Liver (tissue), 3 donors: ENCODE results near the gene TPRKB.

Experiments
- FOXA1 ChIP-seq: IDR thresholded peaks from 2 replicates; pipeline ENCODE4 v1.6.1; 2016; ENCODE audit warnings: antibody characterized with exemption
- GABPA ChIP-seq, 2 donors: IDR thresholded peaks in 1 of 2; conservative IDR thresholded peaks in 1 of 2; 2 replicates each; pipeline ENCODE4 v1.6.1; 2016; ENCODE audit warnings: antibody characterized with exemption in 2 of 2, mild to moderate bottlenecking in 1 of 2, moderate library complexity in 1 of 2
- HNF4G ChIP-seq: IDR thresholded peaks from 2 replicates; pipeline ENCODE4 v1.6.1; 2016; ENCODE audit warnings: antibody characterized with exemption
- SP1 ChIP-seq: IDR thresholded peaks from 2 replicates; pipeline ENCODE4 v1.6.1; 2018; ENCODE audit warnings: antibody characterized with exemption, mild to moderate bottlenecking
- TAF1 ChIP-seq: conservative IDR thresholded peaks from 2 replicates; pipeline ENCODE4 v1.6.1; 2016; ENCODE audit warnings: antibody characterized with exemption, mild to moderate bottlenecking
- TF ChIP-seq, protein P1 (sequence below): fragments of 150-350 bp; IDR thresholded peaks from 2 replicates; pipeline ENCODE4 v1.5.1; 2017; ENCODE audit warnings: improper control_type of control experiment, low read depth, low read length; ENCODE audit not compliant: missing input control
- TF ChIP-seq, protein P2 (sequence below): IDR thresholded peaks from 2 replicates; pipeline ENCODE4 v1.6.1; 2016; ENCODE audit warnings: antibody characterized with exemption, mild to moderate bottlenecking
- TF ChIP-seq, protein P3 (sequence below): IDR thresholded peaks from 2 replicates; pipeline ENCODE4 v1.6.1; 2016; ENCODE audit warnings: antibody characterized with exemption
- TF ChIP-seq, protein P4 (sequence below): IDR thresholded peaks from 2 replicates; pipeline ENCODE4 v1.6.1; 2016; ENCODE audit warnings: antibody characterized with exemption
- donor health status: healthy.
- donor health status: healthy.

DNA sequence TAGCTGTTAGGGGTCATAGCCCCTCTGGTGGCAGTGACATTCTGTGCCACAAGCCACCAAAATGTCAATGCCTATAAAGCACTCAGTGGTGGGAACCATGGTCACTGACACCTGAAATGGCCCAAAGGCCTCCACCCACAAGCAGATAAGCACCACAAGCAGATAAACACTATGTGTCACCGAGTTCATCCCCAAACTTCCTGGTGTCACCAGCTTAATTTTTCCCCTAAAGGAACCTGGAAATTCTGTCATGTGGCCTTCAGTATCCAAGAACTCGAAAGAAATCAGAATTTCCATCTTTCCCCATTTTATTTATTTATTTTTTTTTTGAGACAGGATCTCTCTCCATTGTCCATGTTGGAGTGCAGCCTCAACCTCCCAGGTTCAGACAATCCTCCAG, 3.6 kb upstream of the TPRKB start:
- TF ChIP-seq, protein P1, sequence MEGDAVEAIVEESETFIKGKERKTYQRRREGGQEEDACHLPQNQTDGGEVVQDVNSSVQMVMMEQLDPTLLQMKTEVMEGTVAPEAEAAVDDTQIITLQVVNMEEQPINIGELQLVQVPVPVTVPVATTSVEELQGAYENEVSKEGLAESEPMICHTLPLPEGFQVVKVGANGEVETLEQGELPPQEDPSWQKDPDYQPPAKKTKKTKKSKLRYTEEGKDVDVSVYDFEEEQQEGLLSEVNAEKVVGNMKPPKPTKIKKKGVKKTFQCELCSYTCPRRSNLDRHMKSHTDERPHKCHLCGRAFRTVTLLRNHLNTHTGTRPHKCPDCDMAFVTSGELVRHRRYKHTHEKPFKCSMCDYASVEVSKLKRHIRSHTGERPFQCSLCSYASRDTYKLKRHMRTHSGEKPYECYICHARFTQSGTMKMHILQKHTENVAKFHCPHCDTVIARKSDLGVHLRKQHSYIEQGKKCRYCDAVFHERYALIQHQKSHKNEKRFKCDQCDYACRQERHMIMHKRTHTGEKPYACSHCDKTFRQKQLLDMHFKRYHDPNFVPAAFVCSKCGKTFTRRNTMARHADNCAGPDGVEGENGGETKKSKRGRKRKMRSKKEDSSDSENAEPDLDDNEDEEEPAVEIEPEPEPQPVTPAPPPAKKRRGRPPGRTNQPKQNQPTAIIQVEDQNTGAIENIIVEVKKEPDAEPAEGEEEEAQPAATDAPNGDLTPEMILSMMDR = no peak
- no peak for TF ChIP-seq FOXA1
- TF ChIP-seq, protein P2, sequence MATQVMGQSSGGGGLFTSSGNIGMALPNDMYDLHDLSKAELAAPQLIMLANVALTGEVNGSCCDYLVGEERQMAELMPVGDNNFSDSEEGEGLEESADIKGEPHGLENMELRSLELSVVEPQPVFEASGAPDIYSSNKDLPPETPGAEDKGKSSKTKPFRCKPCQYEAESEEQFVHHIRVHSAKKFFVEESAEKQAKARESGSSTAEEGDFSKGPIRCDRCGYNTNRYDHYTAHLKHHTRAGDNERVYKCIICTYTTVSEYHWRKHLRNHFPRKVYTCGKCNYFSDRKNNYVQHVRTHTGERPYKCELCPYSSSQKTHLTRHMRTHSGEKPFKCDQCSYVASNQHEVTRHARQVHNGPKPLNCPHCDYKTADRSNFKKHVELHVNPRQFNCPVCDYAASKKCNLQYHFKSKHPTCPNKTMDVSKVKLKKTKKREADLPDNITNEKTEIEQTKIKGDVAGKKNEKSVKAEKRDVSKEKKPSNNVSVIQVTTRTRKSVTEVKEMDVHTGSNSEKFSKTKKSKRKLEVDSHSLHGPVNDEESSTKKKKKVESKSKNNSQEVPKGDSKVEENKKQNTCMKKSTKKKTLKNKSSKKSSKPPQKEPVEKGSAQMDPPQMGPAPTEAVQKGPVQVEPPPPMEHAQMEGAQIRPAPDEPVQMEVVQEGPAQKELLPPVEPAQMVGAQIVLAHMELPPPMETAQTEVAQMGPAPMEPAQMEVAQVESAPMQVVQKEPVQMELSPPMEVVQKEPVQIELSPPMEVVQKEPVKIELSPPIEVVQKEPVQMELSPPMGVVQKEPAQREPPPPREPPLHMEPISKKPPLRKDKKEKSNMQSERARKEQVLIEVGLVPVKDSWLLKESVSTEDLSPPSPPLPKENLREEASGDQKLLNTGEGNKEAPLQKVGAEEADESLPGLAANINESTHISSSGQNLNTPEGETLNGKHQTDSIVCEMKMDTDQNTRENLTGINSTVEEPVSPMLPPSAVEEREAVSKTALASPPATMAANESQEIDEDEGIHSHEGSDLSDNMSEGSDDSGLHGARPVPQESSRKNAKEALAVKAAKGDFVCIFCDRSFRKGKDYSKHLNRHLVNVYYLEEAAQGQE = no peak
- no peak for TF ChIP-seq TAF1
- no peak for TF ChIP-seq GABPA (IDR thresholded peaks at IDR 0.05 in 1 of 2, conservative IDR thresholded peaks at IDR 0.05 in 1 of 2)
- TF ChIP-seq, protein P3, sequence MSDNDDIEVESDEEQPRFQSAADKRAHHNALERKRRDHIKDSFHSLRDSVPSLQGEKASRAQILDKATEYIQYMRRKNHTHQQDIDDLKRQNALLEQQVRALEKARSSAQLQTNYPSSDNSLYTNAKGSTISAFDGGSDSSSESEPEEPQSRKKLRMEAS = no peak
- TF ChIP-seq HNF4G = no peak
- TF ChIP-seq, protein P4, sequence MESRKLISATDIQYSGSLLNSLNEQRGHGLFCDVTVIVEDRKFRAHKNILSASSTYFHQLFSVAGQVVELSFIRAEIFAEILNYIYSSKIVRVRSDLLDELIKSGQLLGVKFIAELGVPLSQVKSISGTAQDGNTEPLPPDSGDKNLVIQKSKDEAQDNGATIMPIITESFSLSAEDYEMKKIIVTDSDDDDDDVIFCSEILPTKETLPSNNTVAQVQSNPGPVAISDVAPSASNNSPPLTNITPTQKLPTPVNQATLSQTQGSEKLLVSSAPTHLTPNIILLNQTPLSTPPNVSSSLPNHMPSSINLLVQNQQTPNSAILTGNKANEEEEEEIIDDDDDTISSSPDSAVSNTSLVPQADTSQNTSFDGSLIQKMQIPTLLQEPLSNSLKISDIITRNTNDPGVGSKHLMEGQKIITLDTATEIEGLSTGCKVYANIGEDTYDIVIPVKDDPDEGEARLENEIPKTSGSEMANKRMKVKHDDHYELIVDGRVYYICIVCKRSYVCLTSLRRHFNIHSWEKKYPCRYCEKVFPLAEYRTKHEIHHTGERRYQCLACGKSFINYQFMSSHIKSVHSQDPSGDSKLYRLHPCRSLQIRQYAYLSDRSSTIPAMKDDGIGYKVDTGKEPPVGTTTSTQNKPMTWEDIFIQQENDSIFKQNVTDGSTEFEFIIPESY = no peak
- no peak for TF ChIP-seq SP1
